ENCODE results near the gene LUZP1. TPM values are rescaled to one million over a fixed set of nuclear protein-coding genes. Genes with fewer than 3 reads are reported as not detected.

LUZP1 gene
- total RNA-seq, 1 donor from 2014 or later = 33.0 TPM

- Mint-ChIP-seq H3K9me3 (no peaks in the 10 kb centered on the region), H3K27me3 (no peaks in the 10 kb centered on the region), H3K4me1 (ENCODE audit: unreplicated experiment) (no peaks in the 10 kb centered on the region), H3K27ac (no peak overlapping the region), H3K4me3 (no peak overlapping the region), H3K36me3 (peaks cover 38% of the 10 kb centered on the region)
- no peak for DNase-seq (ENCODE audit: extremely low spot score, unreplicated experiment)
- no peak for TF ChIP-seq CTCF (conservative IDR thresholded peaks at IDR 0.05)
These were observed 106.4 kb downstream of the LUZP1 start for GRCh38 chr1:23062271-23062670.

- H3K27me3 Mint-ChIP-seq = no peaks in the 10 kb centered on the region
- no peak for TF ChIP-seq CTCF (conservative IDR thresholded peaks at IDR 0.05)
- no peaks in the 10 kb centered on the region for H3K9me3 Mint-ChIP-seq
- no peaks in the 10 kb centered on the region for H3K4me1 Mint-ChIP-seq (ENCODE audit: unreplicated experiment)
- no peak for DNase-seq (ENCODE audit: extremely low spot score, unreplicated experiment)
- H3K27ac Mint-ChIP-seq = no peak overlapping the region
- H3K4me3 Mint-ChIP-seq = no peak overlapping the region
- H3K36me3 Mint-ChIP-seq = peaks cover 45% of the 10 kb centered on the region
These were observed 111.4 kb downstream of the LUZP1 start for GRCh38 chr1:23057301-23057700.

DNA sequence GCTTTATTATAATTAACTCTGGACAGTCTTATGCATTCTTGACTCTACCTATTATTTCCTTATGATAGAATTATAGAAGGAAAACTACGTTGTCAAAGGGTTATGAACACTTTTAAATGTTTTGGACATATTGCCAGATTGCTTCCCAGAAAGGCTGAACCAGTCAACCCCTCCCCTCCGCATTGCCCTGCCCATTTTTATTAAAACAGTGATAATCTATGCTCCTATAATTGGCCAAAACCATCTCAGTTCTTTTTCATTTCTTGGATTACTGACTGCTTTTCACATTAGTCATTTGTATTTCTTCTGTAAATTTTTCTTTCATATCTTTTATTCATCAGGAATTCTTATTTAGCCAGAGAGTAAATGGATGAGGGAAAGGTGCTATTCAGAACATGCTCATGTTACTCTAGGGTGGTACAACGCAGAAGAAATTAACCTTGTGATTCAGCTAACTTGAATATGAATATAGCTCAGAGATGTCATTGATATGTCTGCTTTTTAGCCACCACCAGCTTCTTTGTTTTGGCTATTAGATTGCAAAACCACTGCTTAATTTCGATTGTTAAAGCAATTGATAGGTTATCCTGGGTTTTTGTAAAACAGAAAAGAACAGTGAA, 117.3 kb downstream of the LUZP1 start:
- Mint-ChIP-seq H3K27me3 (no peaks in the 10 kb centered on the region), H3K4me3 (no peak overlapping the region), H3K9me3 (no peaks in the 10 kb centered on the region), H3K27ac (no peak overlapping the region), H3K4me1 (ENCODE audit: unreplicated experiment) (peaks cover 3% of the 10 kb centered on the region), H3K36me3 (peaks cover 22% of the 10 kb centered on the region)
- TF ChIP-seq CTCF (conservative IDR thresholded peaks at IDR 0.05) = no peak
- DNase-seq (ENCODE audit: extremely low spot score, unreplicated experiment) = no peak

DNA sequence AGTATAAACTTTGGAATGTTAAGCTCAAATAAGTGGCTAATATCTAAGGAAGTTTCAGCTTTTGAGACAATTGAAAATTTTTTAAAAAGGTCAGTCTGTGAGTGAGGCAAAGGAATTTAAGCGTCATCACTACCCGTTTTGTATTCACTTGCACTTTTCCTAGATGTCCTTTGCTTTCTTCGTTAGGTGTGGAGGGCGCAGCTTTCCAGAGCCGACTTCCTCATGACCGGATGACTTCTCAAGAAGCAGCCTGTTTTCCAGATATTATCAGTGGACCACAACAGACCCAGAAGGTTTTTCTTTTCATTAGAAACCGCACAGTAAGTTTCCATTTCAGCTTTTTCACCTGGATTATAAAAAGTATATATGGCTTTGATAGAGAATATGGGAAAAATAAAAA, 118.5 kb downstream of the LUZP1 start:
- no peak overlapping the region for H3K4me3 Mint-ChIP-seq
- no peak for TF ChIP-seq CTCF (conservative IDR thresholded peaks at IDR 0.05)
- H3K9me3 Mint-ChIP-seq = no peaks in the 10 kb centered on the region
- peaks cover 28% of the 10 kb centered on the region for H3K36me3 Mint-ChIP-seq
- DNase-seq (ENCODE audit: extremely low spot score, unreplicated experiment) = no peak
- no peak overlapping the region for H3K27ac Mint-ChIP-seq
- no peaks in the 10 kb centered on the region for H3K27me3 Mint-ChIP-seq
- peaks cover 10% of the 10 kb centered on the region for H3K4me1 Mint-ChIP-seq (ENCODE audit: unreplicated experiment)

DNA sequence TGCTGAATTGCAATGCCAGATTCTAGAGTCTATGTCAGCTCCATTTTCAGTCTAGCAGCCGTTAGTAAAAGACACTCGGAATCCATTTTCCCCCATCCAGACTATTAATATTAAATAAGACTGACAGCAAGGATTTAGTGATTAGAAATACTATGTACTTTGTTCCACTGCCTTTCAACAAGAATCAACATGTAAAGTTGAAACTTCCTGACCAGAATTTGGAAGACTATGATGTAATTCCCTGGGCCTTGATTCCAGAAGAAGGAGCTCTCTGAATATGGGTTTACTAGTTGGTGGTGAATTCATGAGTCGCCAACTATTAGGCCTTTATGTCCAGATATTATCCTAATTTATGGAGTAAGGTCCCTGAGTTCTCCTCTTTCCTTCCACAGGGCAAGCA, 124.6 kb downstream of the LUZP1 start:
- Mint-ChIP-seq H3K4me3 (no peak overlapping the region), H3K9me3 (no peaks in the 10 kb centered on the region), H3K27ac (no peak overlapping the region), H3K36me3 (peaks cover 27% of the 10 kb centered on the region), H3K27me3 (no peaks in the 10 kb centered on the region), H3K4me1 (ENCODE audit: unreplicated experiment) (peaks cover 31% of the 10 kb centered on the region)
- no peak for TF ChIP-seq CTCF (conservative IDR thresholded peaks at IDR 0.05)
- DNase-seq (ENCODE audit: extremely low spot score, unreplicated experiment) = no peak

DNA sequence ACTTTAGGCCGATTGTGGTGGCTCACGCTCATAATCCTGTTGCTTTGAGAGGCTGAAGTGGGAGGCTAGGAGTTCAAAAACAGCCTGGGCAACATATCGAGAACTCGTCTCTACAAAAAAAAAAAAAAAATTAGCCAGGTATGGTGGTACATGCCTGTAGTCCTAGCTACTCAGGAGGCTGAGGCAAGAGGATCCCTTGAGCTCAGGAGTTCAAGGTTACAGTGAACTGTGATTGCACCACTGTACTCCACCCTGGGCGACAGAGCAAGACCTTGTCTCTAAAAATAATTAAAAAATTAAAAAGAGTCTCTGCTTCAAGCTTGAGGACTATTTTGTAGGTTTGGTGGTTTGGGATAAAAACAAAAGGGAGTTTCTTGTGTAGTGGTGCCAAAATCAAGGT, 128.1 kb downstream of the LUZP1 start:
- no peak for TF ChIP-seq CTCF (conservative IDR thresholded peaks at IDR 0.05)
- Mint-ChIP-seq H3K4me1 (ENCODE audit: unreplicated experiment) (peaks cover 40% of the 10 kb centered on the region), H3K36me3 (peaks cover 17% of the 10 kb centered on the region), H3K4me3 (no peak overlapping the region), H3K27ac (no peak overlapping the region), H3K9me3 (no peaks in the 10 kb centered on the region), H3K27me3 (no peaks in the 10 kb centered on the region)
- DNase-seq (ENCODE audit: extremely low spot score, unreplicated experiment) = no peak

Measured in type B pancreatic cell (in vitro differentiated cells).